ENCODE measurements around the gene B3GALNT2.
"Not testable (repeated sequence)": the region's sequence is repeated elsewhere in the genome, so short reads cannot be mapped to it uniquely, and the experiment has no call there.

The B3GALNT2 gene

GRCh38 chr1:235545292-235545930 is 41.2 kb upstream of the B3GALNT2 start:
- Histone ChIP-seq H3K9me3 (no peaks in the 10 kb centered on the region), H3K4me3 (ENCODE audit: low read depth in 1 of 2, low read length in 1 of 2) (no peak overlapping the region), H3K36me3 (no peaks in the 10 kb centered on the region), H3K27me3 (no peaks in the 10 kb centered on the region), H3K27ac (no peak overlapping the region), H3K4me1 (ENCODE audit: control insufficient read depth in 1 of 2, insufficient read depth in 1 of 2, low read depth in 1 of 2, low read length in 1 of 2) (no peaks in the 10 kb centered on the region)
- TF ChIP-seq CTCF (IDR thresholded peaks at IDR 0.05), result no peak

- not testable (repeated sequence) for H3K4me1 ChIP-seq (ENCODE audit: control insufficient read depth in 1 of 2, insufficient read depth in 1 of 2, low read depth in 1 of 2, low read length in 1 of 2); H3K27ac ChIP-seq; H3K9me3 ChIP-seq; H3K4me3 ChIP-seq (ENCODE audit: low read depth in 1 of 2, low read length in 1 of 2); H3K36me3 ChIP-seq; H3K27me3 ChIP-seq
Observed at GRCh38 chr1:235542845-235543244, 38.6 kb upstream of the B3GALNT2 start.

- Histone ChIP-seq H3K4me3 (ENCODE audit: low read depth in 1 of 2, low read length in 1 of 2) (no peak overlapping the region), H3K27ac (no peak overlapping the region), H3K4me1 (ENCODE audit: control insufficient read depth in 1 of 2, insufficient read depth in 1 of 2, low read depth in 1 of 2, low read length in 1 of 2) (no peaks in the 10 kb centered on the region), H3K27me3 (no peaks in the 10 kb centered on the region), H3K9me3 (no peaks in the 10 kb centered on the region), H3K36me3 (no peaks in the 10 kb centered on the region)
- no peak for TF ChIP-seq CTCF (IDR thresholded peaks at IDR 0.05)
Observed at GRCh38 chr1:235533476-235534168, 29.4 kb upstream of the B3GALNT2 start.

- no peaks in the 10 kb centered on the region for H3K36me3 ChIP-seq
- H3K27ac ChIP-seq, result no peak overlapping the region
- TF ChIP-seq CTCF (IDR thresholded peaks at IDR 0.05), result no peak
Observed at GRCh38 chr1:235532360-235532759, 28.1 kb upstream of the B3GALNT2 start.

GRCh38 chr1:235527196-235527814 is 23.1 kb upstream of the B3GALNT2 start:
- Histone ChIP-seq H3K4me1 (ENCODE audit: control insufficient read depth in 1 of 2, insufficient read depth in 1 of 2, low read depth in 1 of 2, low read length in 1 of 2) (no peaks in the 10 kb centered on the region), H3K27me3 (no peaks in the 10 kb centered on the region), H3K4me3 (ENCODE audit: low read depth in 1 of 2, low read length in 1 of 2) (no peak overlapping the region), H3K36me3 (no peaks in the 10 kb centered on the region), H3K9me3 (no peaks in the 10 kb centered on the region), H3K27ac (no peak overlapping the region)
- TF ChIP-seq CTCF (IDR thresholded peaks at IDR 0.05), result no peak

More at GRCh38 chr1:235532360-235532759, 28.1 kb upstream of the B3GALNT2 start:
- H3K27me3 ChIP-seq, result no peaks in the 10 kb centered on the region
- no peaks in the 10 kb centered on the region for H3K4me1 ChIP-seq (ENCODE audit: control insufficient read depth in 1 of 2, insufficient read depth in 1 of 2, low read depth in 1 of 2, low read length in 1 of 2)
- H3K4me3 ChIP-seq (ENCODE audit: low read depth in 1 of 2, low read length in 1 of 2), result no peak overlapping the region
- no peaks in the 10 kb centered on the region for H3K9me3 ChIP-seq

- Histone ChIP-seq H3K27ac (no peak overlapping the region), H3K4me3 (ENCODE audit: low read depth in 1 of 2, low read length in 1 of 2) (no peak overlapping the region), H3K4me1 (ENCODE audit: control insufficient read depth in 1 of 2, insufficient read depth in 1 of 2, low read depth in 1 of 2, low read length in 1 of 2) (no peaks in the 10 kb centered on the region), H3K36me3 (no peaks in the 10 kb centered on the region), H3K27me3 (no peaks in the 10 kb centered on the region), H3K9me3 (no peaks in the 10 kb centered on the region)
- TF ChIP-seq CTCF (IDR thresholded peaks at IDR 0.05), result no peak
Observed at GRCh38 chr1:235525314-235525713, 21.1 kb upstream of the B3GALNT2 start.
